Ishikawa (cell line): ENCODE results near the gene CD300LD.

Experiments
- CEBPB ChIP-seq: IDR thresholded peaks from 2 replicates; pipeline ENCODE4 v1.6.1; 2012
- CREB1 ChIP-seq: IDR thresholded peaks from 2 replicates; pipeline ENCODE4 v1.6.1; 2012; ENCODE audit warnings: low read depth
- EGR1 ChIP-seq: IDR thresholded peaks from 2 replicates; pipeline ENCODE4 v1.6.1; 2012
- EP300 ChIP-seq: IDR thresholded peaks from 2 replicates; pipeline ENCODE4 v1.6.1; 2012; ENCODE audit warnings: borderline replicate concordance
- FOXM1 ChIP-seq: IDR thresholded peaks from 2 replicates; pipeline ENCODE4 v1.6.1; 2012; ENCODE audit warnings: low read depth, borderline replicate concordance
- MAX ChIP-seq: IDR thresholded peaks from 2 replicates; pipeline ENCODE4 v1.6.1; 2012
- NFIC ChIP-seq: IDR thresholded peaks from 2 replicates; pipeline ENCODE4 v1.6.1; 2012
- RAD21 ChIP-seq: IDR thresholded peaks from 2 replicates; pipeline ENCODE4 v1.6.1; 2012; ENCODE audit warnings: low read depth
- REST ChIP-seq: IDR thresholded peaks from 2 replicates; pipeline ENCODE4 v1.6.1; 2012; ENCODE audit warnings: low read depth, mild to moderate bottlenecking
- TAF1 ChIP-seq: IDR thresholded peaks from 2 replicates; pipeline ENCODE4 v1.6.1; 2012; ENCODE audit warnings: low read depth, mild to moderate bottlenecking
- TCF12 ChIP-seq: IDR thresholded peaks from 2 replicates; pipeline ENCODE4 v1.6.1; 2012; ENCODE audit warnings: low read depth
- TEAD4 ChIP-seq: IDR thresholded peaks from 2 replicates; pipeline ENCODE4 v1.6.1; 2012
- USF1 ChIP-seq: IDR thresholded peaks from 2 replicates; pipeline ENCODE4 v1.6.1; 2012
- YY1 ChIP-seq: IDR thresholded peaks from 2 replicates; pipeline ENCODE4 v1.6.1; 2012; ENCODE audit warnings: low read depth
- ZBTB7A ChIP-seq: IDR thresholded peaks from 2 replicates; pipeline ENCODE4 v1.6.1; 2012; ENCODE audit warnings: low read depth

CD300LD gene

GRCh38 chr17:74568106-74568873 is 23.8 kb downstream of the CD300LD start:
- TF ChIP-seq TAF1 (no peak), NFIC (no peak), USF1 (no peak), ZBTB7A (no peak), CREB1 (no peak), EP300 (no peak), EGR1 (no peak), CEBPB (no peak), TEAD4 (no peak), MAX (no peak), TCF12 (no peak), REST (no peak), FOXM1 (no peak), YY1 (no peak), RAD21 (no peak)

- TF ChIP-seq MAX (no peak), EGR1 (no peak), TAF1 (no peak), EP300 (no peak), CEBPB (no peak), TEAD4 (no peak), FOXM1 (no peak), REST (no peak), ZBTB7A (no peak), YY1 (no peak), RAD21 (no peak), TCF12 (no peak), USF1 (no peak), CREB1 (no peak), NFIC (no peak)
These were observed 24.7 kb downstream of the CD300LD start, which contains the start of gene CD300H for GRCh38 chr17:74567397-74567796. Gene CD300H (minus strand): TSS chr17:74567509.

- TF ChIP-seq TCF12 (no peak), FOXM1 (no peak), RAD21 (peak; percentile 66), TAF1 (no peak), EP300 (no peak), MAX (no peak)
These were observed 25.8 kb downstream of the CD300LD start for GRCh38 chr17:74566132-74566753.

- no peak for TF ChIP-seq EP300
- no peak for TF ChIP-seq FOXM1
- TF ChIP-seq RAD21, result no peak
- TF ChIP-seq USF1, result no peak
These were observed 27.0 kb downstream of the CD300LD start for GRCh38 chr17:74565126-74565525.

- TF ChIP-seq TCF12, result no peak
These were observed 28.7 kb downstream of the CD300LD start for GRCh38 chr17:74563358-74563757.

GRCh38 chr17:74561586-74561985 is 30.5 kb downstream of the CD300LD start:
- TF ChIP-seq TCF12 (no peak), TAF1 (no peak), ZBTB7A (no peak), MAX (no peak), YY1 (no peak), USF1 (no peak), EP300 (no peak), NFIC (no peak), CEBPB (no peak), REST (no peak), RAD21 (no peak), FOXM1 (no peak), CREB1 (no peak)
